AG09309 (cell line): ENCODE data around the gene NAPG.
"Not testable (repeated sequence)": the region's sequence is repeated elsewhere in the genome, so short reads cannot be mapped to it uniquely, and the experiment has no call there.

ENCODE experiments used
- DNase-seq: peaks from one replicate; pipeline ENCODE4 v3.0.0-alpha.2; 2010; ENCODE audit warnings: low read depth
- H3K4me3 ChIP-seq: 2 replicates; pipeline ENCODE4 v1.5.1; 2011; ENCODE audit warnings: mild to moderate bottlenecking, low read depth, low read length, moderate library complexity; ENCODE audit not compliant: control insufficient read depth
- CTCF ChIP-seq: IDR thresholded peaks from 2 replicates; pipeline ENCODE4 v1.5.1; 2011; ENCODE audit warnings: mild to moderate bottlenecking, low read depth, low read length, inconsistent platforms; ENCODE audit not compliant: insufficient read depth, control insufficient read depth; ENCODE audit errors: missing control alignments

NAPG gene

GRCh38 chr18:10564975-10565773 is 39.3 kb downstream of the NAPG start:
- no peak overlapping the region for H3K4me3 ChIP-seq
- no peak for DNase-seq
- TF ChIP-seq CTCF, result no peak

GRCh38 chr18:10565835-10566234 is 40.0 kb downstream of the NAPG start:
- no peak overlapping the region for H3K4me3 ChIP-seq
- TF ChIP-seq CTCF, result no peak
- DNase-seq, result no peak

- no peak for TF ChIP-seq CTCF
- DNase-seq, result no peak
- no peak overlapping the region for H3K4me3 ChIP-seq
Observed at GRCh38 chr18:10566390-10566789, 40.6 kb downstream of the NAPG start.

- H3K4me3 ChIP-seq, DNase-seq: not testable (repeated sequence)
Observed at GRCh38 chr18:10569941-10570340, 44.1 kb downstream of the NAPG start.

GRCh38 chr18:10570622-10571021 is 44.8 kb downstream of the NAPG start:
- no peak for TF ChIP-seq CTCF
- H3K4me3 ChIP-seq, result no peak overlapping the region
- no peak for DNase-seq

GRCh38 chr18:10571537-10571936 is 45.7 kb downstream of the NAPG start:
- H3K4me3 ChIP-seq, result no peak overlapping the region
- no peak for TF ChIP-seq CTCF
- DNase-seq, result no peak

- not testable (repeated sequence) for H3K4me3 ChIP-seq, DNase-seq
Observed at GRCh38 chr18:10573261-10573660, 47.4 kb downstream of the NAPG start.

GRCh38 chr18:10574412-10574811 is 48.6 kb downstream of the NAPG start:
- H3K4me3 ChIP-seq, DNase-seq: not testable (repeated sequence)

GRCh38 chr18:10577842-10578572 is 52.2 kb downstream of the NAPG start:
- not testable (repeated sequence) for DNase-seq, H3K4me3 ChIP-seq

GRCh38 chr18:10578573-10578899 is 52.7 kb downstream of the NAPG start:
- H3K4me3 ChIP-seq, DNase-seq: not testable (repeated sequence)
